H9 (cell line): Measurements from ENCODE around the gene CDR2L. TPM values are rescaled to one million over a fixed set of nuclear protein-coding genes. Genes with fewer than 3 reads are reported as not detected.

Experiments used
- DNase-seq: peaks from one replicate; pipeline ENCODE4 v3.0.0-alpha.2; 2017
- H2AFZ ChIP-seq: one replicate; pipeline ENCODE4 v1.6.1; 2013; ENCODE audit warnings: mild to moderate bottlenecking, low read length, control low read depth, moderate library complexity
- H2AK5ac ChIP-seq: 2 replicates; pipeline ENCODE4 v1.6.1; 2013; ENCODE audit warnings: low read length, control low read depth, mixed read lengths; ENCODE audit not compliant: insufficient read length
- H2BK120ac ChIP-seq: one replicate; pipeline ENCODE4 v1.6.1; 2013; ENCODE audit warnings: low read depth, mild to moderate bottlenecking, low read length, control low read depth, inconsistent platforms; ENCODE audit not compliant: poor library complexity, severe bottlenecking
- H2BK12ac ChIP-seq: 2 replicates; pipeline ENCODE4 v1.6.1; 2013; ENCODE audit warnings: low read length, control low read depth, mixed read lengths, low read depth; ENCODE audit not compliant: insufficient read length
- H2BK15ac ChIP-seq: 2 replicates; pipeline ENCODE4 v1.6.1; 2013; ENCODE audit warnings: low read depth, low read length, control low read depth
- H2BK20ac ChIP-seq: one replicate; pipeline ENCODE4 v1.6.1; 2013; ENCODE audit warnings: low read depth, mild to moderate bottlenecking, low read length, control low read depth, inconsistent platforms; ENCODE audit not compliant: poor library complexity, severe bottlenecking
- H2BK5ac ChIP-seq: 2 replicates; pipeline ENCODE4 v1.6.1; 2013; ENCODE audit warnings: low read length, control low read depth, mixed read lengths; ENCODE audit not compliant: insufficient read length
- H3K14ac ChIP-seq: 2 replicates; pipeline ENCODE4 v1.6.1; 2013; ENCODE audit warnings: low read length, control low read depth; ENCODE audit not compliant: insufficient read depth
- H3K18ac ChIP-seq: 2 replicates; pipeline ENCODE4 v1.6.1; 2013; ENCODE audit warnings: low read depth, mild to moderate bottlenecking, mixed read lengths, low read length, control low read depth; ENCODE audit not compliant: insufficient read length
- H3K23ac ChIP-seq: 2 replicates; pipeline ENCODE4 v1.6.1; 2013; ENCODE audit warnings: low read length, control low read depth, mixed read lengths, low read depth; ENCODE audit not compliant: insufficient read length
- H3K23me2 ChIP-seq: 2 replicates; pipeline ENCODE4 v1.6.1; 2013; ENCODE audit warnings: low read depth, mild to moderate bottlenecking, mixed read lengths, low read length, control low read depth; ENCODE audit not compliant: insufficient read length, poor library complexity, severe bottlenecking
- H3K27ac ChIP-seq: 2 replicates; pipeline ENCODE4 v1.5.1; 2013; ENCODE audit warnings: low read length, control low read depth, mixed read lengths, low read depth; ENCODE audit not compliant: insufficient read length
- H3K27me3 ChIP-seq: 2 replicates; pipeline ENCODE4 v1.6.1; 2013; ENCODE audit warnings: low read length, control low read depth, inconsistent platforms; ENCODE audit not compliant: insufficient read depth
- H3K4ac ChIP-seq: 2 replicates; pipeline ENCODE4 v1.6.1; 2013; ENCODE audit warnings: low read depth, mild to moderate bottlenecking, control low read depth, inconsistent platforms, low read length, moderate library complexity
- H3K4me1 ChIP-seq: 2 replicates; pipeline ENCODE4 v1.6.1; 2013; ENCODE audit warnings: low read length, control low read depth, inconsistent platforms; ENCODE audit not compliant: insufficient read depth
- H3K4me2 ChIP-seq: 2 replicates; pipeline ENCODE4 v1.6.1; 2013; ENCODE audit warnings: low read length, control low read depth, mixed read lengths; ENCODE audit not compliant: insufficient read length, insufficient read depth
- H3K56ac ChIP-seq: 2 replicates; pipeline ENCODE4 v1.6.1; 2013; ENCODE audit warnings: low read depth, mild to moderate bottlenecking, mixed read lengths, low read length, control low read depth; ENCODE audit not compliant: insufficient read length
- H3K79me1 ChIP-seq: 2 replicates; pipeline ENCODE4 v1.6.1; 2013; ENCODE audit warnings: low read depth, mild to moderate bottlenecking, moderate library complexity, low read length, control low read depth, inconsistent platforms; ENCODE audit not compliant: insufficient read depth, poor library complexity, severe bottlenecking
- H3K79me2 ChIP-seq: 2 replicates; pipeline ENCODE4 v1.6.1; 2013; ENCODE audit warnings: low read length, control low read depth, inconsistent platforms; ENCODE audit not compliant: insufficient read depth
- H3K9ac ChIP-seq: 2 replicates; pipeline ENCODE4 v1.6.1; 2013; ENCODE audit warnings: low read length, control low read depth, mixed read lengths; ENCODE audit not compliant: insufficient read length; ENCODE audit errors: extremely low read depth
- H3K9me3 ChIP-seq: one replicate; pipeline ENCODE4 v1.6.1; 2013; ENCODE audit warnings: low read depth, low read length, inconsistent platforms; ENCODE audit not compliant: control insufficient read depth
- H3T11ph ChIP-seq: one replicate; pipeline ENCODE4 v1.6.1; 2013; ENCODE audit warnings: mild to moderate bottlenecking, low read length, control low read depth, inconsistent platforms
- H4K20me1 ChIP-seq: one replicate; pipeline ENCODE4 v1.6.1; 2013; ENCODE audit not compliant: control insufficient read depth, insufficient read length, insufficient read depth
- H4K5ac ChIP-seq: 2 replicates; pipeline ENCODE4 v1.6.1; 2013; ENCODE audit warnings: low read depth, mild to moderate bottlenecking, mixed read lengths, low read length, control low read depth; ENCODE audit not compliant: insufficient read length
- H4K8ac ChIP-seq: replicated peaks from 2 replicates; pipeline ENCODE4 v1.6.1; 2013; ENCODE audit warnings: low read length, control low read depth, mixed read lengths, low read depth; ENCODE audit not compliant: insufficient read length
- H4K91ac ChIP-seq: 2 replicates; pipeline ENCODE4 v1.6.1; 2013; ENCODE audit warnings: low read depth, mild to moderate bottlenecking, moderate library complexity, mixed read lengths, low read length, control low read depth; ENCODE audit not compliant: insufficient read length
- H3K27ac Mint-ChIP-seq, 3 experiments: 2 replicates in 2 of 3; 3 replicates in 1 of 3; pipeline ENCODE4 v1.8.0; 2020 to 2021; ENCODE audit warnings: mixed read lengths in 3 of 3, mild to moderate bottlenecking in 1 of 3, moderate library complexity in 1 of 3
- H3K27me3 Mint-ChIP-seq: 2 replicates; pipeline ENCODE4 v1.8.0; 2021; ENCODE audit warnings: low read depth, mild to moderate bottlenecking, moderate library complexity, mixed read lengths
- H3K36me3 Mint-ChIP-seq, 3 experiments: 2 replicates in 2 of 3; 3 replicates in 1 of 3; pipeline ENCODE4 v1.8.0; 2020 to 2021; ENCODE audit warnings: low read depth in 3 of 3, mixed read lengths in 3 of 3; ENCODE audit not compliant: insufficient read depth in 1 of 3
- H3K4me1 Mint-ChIP-seq, 2 experiments: 2 replicates each; pipeline ENCODE4 v1.8.0; 2020; ENCODE audit warnings: mixed read lengths in 2 of 2
- H3K4me3 Mint-ChIP-seq, 2 experiments: 2 replicates in 1 of 2; 3 replicates in 1 of 2; pipeline ENCODE4 v1.8.0; 2020 to 2021; ENCODE audit warnings: mild to moderate bottlenecking in 2 of 2, mixed read lengths in 2 of 2, moderate library complexity in 1 of 2
- H3K9me3 Mint-ChIP-seq, 2 experiments: 2 replicates in 1 of 2; 3 replicates in 1 of 2; pipeline ENCODE4 v1.8.0; 2020; ENCODE audit warnings: mild to moderate bottlenecking in 2 of 2, mixed read lengths in 2 of 2, moderate library complexity in 1 of 2
- CTCF ChIP-seq: fragments of 200-600 bp; sonication (generic); conservative IDR thresholded peaks from 3 replicates; pipeline ENCODE4 v1.8.0; 2021; ENCODE audit warnings: antibody characterized with exemption, mild to moderate bottlenecking
- WGBS: extraction: QIAGEN DNeasy Blood & Tissue Kit; methylation state at CpG from one replicate; pipeline ENCODE4 v1.1.7; 2013; ENCODE audit warnings: missing lambda C conversion rate, low lambda C conversion rate, mixed read lengths; ENCODE audit not compliant: insufficient read length; ENCODE audit errors: extremely low coverage; 5-methylcytosine and 5-hydroxymethylcytosine counted together
- total RNA-seq: library from RNA; stranded (reverse); gene quantifications from 2 replicates; pipeline ENCODE4 v1.2.1, GENCODE V29; 2021

CDR2L gene
- total RNA-seq, 1 experiment from 2014 or later = 23.3 TPM

- Histone ChIP-seq H3K27me3 (no peaks in the 10 kb centered on the region), H2BK15ac (no peak overlapping the region), H3K14ac (no peak overlapping the region), H3K9me3 (no peaks in the 10 kb centered on the region), H3K27ac (no peak overlapping the region), H4K20me1 (peaks cover 3% of the 10 kb centered on the region), H2AFZ (no peak overlapping the region), H3K4me2 (no peak overlapping the region), H3K9ac (no peak overlapping the region), H4K5ac (no peak overlapping the region), H2BK120ac (no peak overlapping the region), H3K56ac (no peak overlapping the region), H3K79me2 (no peaks in the 10 kb centered on the region), H4K91ac (no peak overlapping the region), H2BK5ac (no peak overlapping the region), H3K23ac (no peak overlapping the region), H2BK12ac (no peak overlapping the region), H3K23me2 (no peaks in the 10 kb centered on the region), H2BK20ac (no peak overlapping the region), H2AK5ac (no peak overlapping the region), H3K4ac (no peak overlapping the region), H3T11ph (no peak overlapping the region), H3K4me1 (no peaks in the 10 kb centered on the region; the same call in 1 of the 2 replicates), H4K8ac (no peak overlapping the region), H3K79me1 (no peaks in the 10 kb centered on the region), H3K18ac (no peak overlapping the region)
- no CpG with 5 or more reads among the region's 12 CpGs for WGBS
- H3K27me3 Mint-ChIP-seq = peaks cover 24% of the 10 kb centered on the region
- H3K27ac Mint-ChIP-seq = no peak overlapping the region; a peak in 1 of 7 replicates
- peaks cover 13 to 19% of the 10 kb centered on the region in 2 experiments for H3K4me1 Mint-ChIP-seq
- DNase-seq = peak; percentile 22
- H3K9me3 Mint-ChIP-seq = peaks cover 0 to 2% of the 10 kb centered on the region in 2 experiments; a peak in 1 of 5 replicates
- TF ChIP-seq CTCF = no peak
- no peak overlapping the region for H3K4me3 Mint-ChIP-seq
- H3K36me3 Mint-ChIP-seq = peaks cover 0 to 2% (median 0%) of the 10 kb centered on the region in 3 experiments; a peak in 1 of 7 replicates
Measured at GRCh38 chr17:74964246-74964761, 23.1 kb upstream of the CDR2L start.
